H9 (cell line): Measurements from ENCODE around the gene HIPK2. TPM values are rescaled to one million over a fixed set of nuclear protein-coding genes. Genes with fewer than 3 reads are reported as not detected.

Experiments used
- DNase-seq: peaks from one replicate; pipeline ENCODE4 v3.0.0-alpha.2; 2017
- H2AFZ ChIP-seq: one replicate; pipeline ENCODE4 v1.6.1; 2013; ENCODE audit warnings: mild to moderate bottlenecking, low read length, control low read depth, moderate library complexity
- H2AK5ac ChIP-seq: 2 replicates; pipeline ENCODE4 v1.6.1; 2013; ENCODE audit warnings: low read length, control low read depth, mixed read lengths; ENCODE audit not compliant: insufficient read length
- H2BK120ac ChIP-seq: one replicate; pipeline ENCODE4 v1.6.1; 2013; ENCODE audit warnings: low read depth, mild to moderate bottlenecking, low read length, control low read depth, inconsistent platforms; ENCODE audit not compliant: poor library complexity, severe bottlenecking
- H2BK12ac ChIP-seq: 2 replicates; pipeline ENCODE4 v1.6.1; 2013; ENCODE audit warnings: low read length, control low read depth, mixed read lengths, low read depth; ENCODE audit not compliant: insufficient read length
- H2BK15ac ChIP-seq: 2 replicates; pipeline ENCODE4 v1.6.1; 2013; ENCODE audit warnings: low read depth, low read length, control low read depth
- H2BK20ac ChIP-seq: one replicate; pipeline ENCODE4 v1.6.1; 2013; ENCODE audit warnings: low read depth, mild to moderate bottlenecking, low read length, control low read depth, inconsistent platforms; ENCODE audit not compliant: poor library complexity, severe bottlenecking
- H2BK5ac ChIP-seq: 2 replicates; pipeline ENCODE4 v1.6.1; 2013; ENCODE audit warnings: low read length, control low read depth, mixed read lengths; ENCODE audit not compliant: insufficient read length
- H3K14ac ChIP-seq: 2 replicates; pipeline ENCODE4 v1.6.1; 2013; ENCODE audit warnings: low read length, control low read depth; ENCODE audit not compliant: insufficient read depth
- H3K18ac ChIP-seq: 2 replicates; pipeline ENCODE4 v1.6.1; 2013; ENCODE audit warnings: low read depth, mild to moderate bottlenecking, mixed read lengths, low read length, control low read depth; ENCODE audit not compliant: insufficient read length
- H3K23ac ChIP-seq: 2 replicates; pipeline ENCODE4 v1.6.1; 2013; ENCODE audit warnings: low read length, control low read depth, mixed read lengths, low read depth; ENCODE audit not compliant: insufficient read length
- H3K23me2 ChIP-seq: 2 replicates; pipeline ENCODE4 v1.6.1; 2013; ENCODE audit warnings: low read depth, mild to moderate bottlenecking, mixed read lengths, low read length, control low read depth; ENCODE audit not compliant: insufficient read length, poor library complexity, severe bottlenecking
- H3K27ac ChIP-seq: 2 replicates; pipeline ENCODE4 v1.5.1; 2013; ENCODE audit warnings: low read length, control low read depth, mixed read lengths, low read depth; ENCODE audit not compliant: insufficient read length
- H3K27me3 ChIP-seq: 2 replicates; pipeline ENCODE4 v1.6.1; 2013; ENCODE audit warnings: low read length, control low read depth, inconsistent platforms; ENCODE audit not compliant: insufficient read depth
- H3K4ac ChIP-seq: 2 replicates; pipeline ENCODE4 v1.6.1; 2013; ENCODE audit warnings: low read depth, mild to moderate bottlenecking, control low read depth, inconsistent platforms, low read length, moderate library complexity
- H3K4me1 ChIP-seq: 2 replicates; pipeline ENCODE4 v1.6.1; 2013; ENCODE audit warnings: low read length, control low read depth, inconsistent platforms; ENCODE audit not compliant: insufficient read depth
- H3K4me2 ChIP-seq: 2 replicates; pipeline ENCODE4 v1.6.1; 2013; ENCODE audit warnings: low read length, control low read depth, mixed read lengths; ENCODE audit not compliant: insufficient read length, insufficient read depth
- H3K56ac ChIP-seq: 2 replicates; pipeline ENCODE4 v1.6.1; 2013; ENCODE audit warnings: low read depth, mild to moderate bottlenecking, mixed read lengths, low read length, control low read depth; ENCODE audit not compliant: insufficient read length
- H3K79me1 ChIP-seq: 2 replicates; pipeline ENCODE4 v1.6.1; 2013; ENCODE audit warnings: low read depth, mild to moderate bottlenecking, moderate library complexity, low read length, control low read depth, inconsistent platforms; ENCODE audit not compliant: insufficient read depth, poor library complexity, severe bottlenecking
- H3K79me2 ChIP-seq: 2 replicates; pipeline ENCODE4 v1.6.1; 2013; ENCODE audit warnings: low read length, control low read depth, inconsistent platforms; ENCODE audit not compliant: insufficient read depth
- H3K9ac ChIP-seq: 2 replicates; pipeline ENCODE4 v1.6.1; 2013; ENCODE audit warnings: low read length, control low read depth, mixed read lengths; ENCODE audit not compliant: insufficient read length; ENCODE audit errors: extremely low read depth
- H3K9me3 ChIP-seq: one replicate; pipeline ENCODE4 v1.6.1; 2013; ENCODE audit warnings: low read depth, low read length, inconsistent platforms; ENCODE audit not compliant: control insufficient read depth
- H3T11ph ChIP-seq: one replicate; pipeline ENCODE4 v1.6.1; 2013; ENCODE audit warnings: mild to moderate bottlenecking, low read length, control low read depth, inconsistent platforms
- H4K20me1 ChIP-seq: one replicate; pipeline ENCODE4 v1.6.1; 2013; ENCODE audit not compliant: control insufficient read depth, insufficient read length, insufficient read depth
- H4K5ac ChIP-seq: 2 replicates; pipeline ENCODE4 v1.6.1; 2013; ENCODE audit warnings: low read depth, mild to moderate bottlenecking, mixed read lengths, low read length, control low read depth; ENCODE audit not compliant: insufficient read length
- H4K8ac ChIP-seq: replicated peaks from 2 replicates; pipeline ENCODE4 v1.6.1; 2013; ENCODE audit warnings: low read length, control low read depth, mixed read lengths, low read depth; ENCODE audit not compliant: insufficient read length
- H4K91ac ChIP-seq: 2 replicates; pipeline ENCODE4 v1.6.1; 2013; ENCODE audit warnings: low read depth, mild to moderate bottlenecking, moderate library complexity, mixed read lengths, low read length, control low read depth; ENCODE audit not compliant: insufficient read length
- H3K27ac Mint-ChIP-seq, 3 experiments: 2 replicates in 2 of 3; 3 replicates in 1 of 3; pipeline ENCODE4 v1.8.0; 2020 to 2021; ENCODE audit warnings: mixed read lengths in 3 of 3, mild to moderate bottlenecking in 1 of 3, moderate library complexity in 1 of 3
- H3K27me3 Mint-ChIP-seq: 2 replicates; pipeline ENCODE4 v1.8.0; 2021; ENCODE audit warnings: low read depth, mild to moderate bottlenecking, moderate library complexity, mixed read lengths
- H3K36me3 Mint-ChIP-seq, 3 experiments: 2 replicates in 2 of 3; 3 replicates in 1 of 3; pipeline ENCODE4 v1.8.0; 2020 to 2021; ENCODE audit warnings: low read depth in 3 of 3, mixed read lengths in 3 of 3; ENCODE audit not compliant: insufficient read depth in 1 of 3
- H3K4me1 Mint-ChIP-seq, 2 experiments: 2 replicates each; pipeline ENCODE4 v1.8.0; 2020; ENCODE audit warnings: mixed read lengths in 2 of 2
- H3K4me3 Mint-ChIP-seq, 2 experiments: 2 replicates in 1 of 2; 3 replicates in 1 of 2; pipeline ENCODE4 v1.8.0; 2020 to 2021; ENCODE audit warnings: mild to moderate bottlenecking in 2 of 2, mixed read lengths in 2 of 2, moderate library complexity in 1 of 2
- H3K9me3 Mint-ChIP-seq, 2 experiments: 2 replicates in 1 of 2; 3 replicates in 1 of 2; pipeline ENCODE4 v1.8.0; 2020; ENCODE audit warnings: mild to moderate bottlenecking in 2 of 2, mixed read lengths in 2 of 2, moderate library complexity in 1 of 2
- CTCF ChIP-seq: fragments of 200-600 bp; sonication (generic); conservative IDR thresholded peaks from 3 replicates; pipeline ENCODE4 v1.8.0; 2021; ENCODE audit warnings: antibody characterized with exemption, mild to moderate bottlenecking
- WGBS: extraction: QIAGEN DNeasy Blood & Tissue Kit; methylation state at CpG from one replicate; pipeline ENCODE4 v1.1.7; 2013; ENCODE audit warnings: missing lambda C conversion rate, low lambda C conversion rate, mixed read lengths; ENCODE audit not compliant: insufficient read length; ENCODE audit errors: extremely low coverage; 5-methylcytosine and 5-hydroxymethylcytosine counted together
- total RNA-seq: library from RNA; stranded (reverse); gene quantifications from 2 replicates; pipeline ENCODE4 v1.2.1, GENCODE V29; 2021

Gene HIPK2
- total RNA-seq, 1 experiment from 2014 or later, result 21.9 TPM

GRCh38 chr7:139536152-139536551 is 241.6 kb downstream of the HIPK2 start:
- no CpG with 5 or more reads among the region's 8 CpGs for WGBS
- Histone ChIP-seq H3K9ac (no peak overlapping the region), H4K8ac (no peak overlapping the region), H2BK5ac (no peak overlapping the region), H2AFZ (no peak overlapping the region), H3K23me2 (no peaks in the 10 kb centered on the region), H4K20me1 (no peaks in the 10 kb centered on the region), H3K56ac (no peak overlapping the region), H3K79me2 (no peaks in the 10 kb centered on the region), H4K5ac (no peak overlapping the region), H3K23ac (no peak overlapping the region), H3K9me3 (no peaks in the 10 kb centered on the region), H3K4ac (no peak overlapping the region), H2BK120ac (no peak overlapping the region), H3K79me1 (no peaks in the 10 kb centered on the region), H4K91ac (no peak overlapping the region), H3K4me1 (peaks cover 2% of the 10 kb centered on the region; the same call in 1 of the 2 replicates), H2BK15ac (no peak overlapping the region), H2BK12ac (no peak overlapping the region), H2AK5ac (no peak overlapping the region), H3K14ac (no peak overlapping the region), H2BK20ac (no peak overlapping the region), H3K27ac (no peak overlapping the region), H3K27me3 (no peaks in the 10 kb centered on the region), H3T11ph (no peak overlapping the region), H3K4me2 (no peak overlapping the region), H3K18ac (no peak overlapping the region)
- H3K4me3 Mint-ChIP-seq, result no peak overlapping the region
- peaks cover 0 to 3% of the 10 kb centered on the region in 2 experiments; a peak in 2 of 5 replicates for H3K9me3 Mint-ChIP-seq
- peaks cover 2% of the 10 kb centered on the region for H3K27me3 Mint-ChIP-seq
- no peaks in the 10 kb centered on the region for H3K36me3 Mint-ChIP-seq
- TF ChIP-seq CTCF, result no peak
- DNase-seq, result no peak
- no peak overlapping the region for H3K27ac Mint-ChIP-seq
- H3K4me1 Mint-ChIP-seq, result peaks cover 11 to 20% of the 10 kb centered on the region in 2 experiments
